Tibial artery (tissue), 4 donors: ENCODE measurements around the gene RASL12.

Experiments used
- DNase-seq, 2 donors: peaks; one replicate each; pipeline ENCODE4 v3.0.0-alpha.2; 2019
- H3K27ac ChIP-seq, 2 donors: fragments of 200-600 bp; sonication (generic) in 1 of 2; 1 replicate in 1 of 2; 2 replicates in 1 of 2; pipeline ENCODE4 v1.5.1; 2018 to 2019; ENCODE audit warnings: mild to moderate bottlenecking in 1 of 2
- H3K27me3 ChIP-seq, 2 donors: fragments of 200-600 bp; sonication (generic) in 1 of 2; one replicate each; pipeline versions ENCODE4 v1.5.1 to v1.6.0; 2016 to 2019
- H3K36me3 ChIP-seq, 3 donors: fragments of 200-600 bp; sonication (generic) in 2 of 3; one replicate each; pipeline ENCODE4 v1.5.1; 2016 to 2019; ENCODE audit warnings: mild to moderate bottlenecking in 2 of 3
- H3K4me1 ChIP-seq, 4 donors: fragments of 200-600 bp; sonication (generic) in 2 of 4; 1 replicate in 3 of 4; 2 replicates in 1 of 4; pipeline ENCODE4 v1.5.1; 2016 to 2019
- H3K4me3 ChIP-seq, 2 donors: fragments of 200-600 bp; sonication (generic) in 1 of 2; 1 replicate in 1 of 2; 2 replicates in 1 of 2; pipeline ENCODE4 v1.5.1; 2018 to 2019; ENCODE audit warnings: mild to moderate bottlenecking in 2 of 2
- H3K9me3 ChIP-seq, 3 donors: fragments of 200-600 bp; sonication (generic) in 1 of 3; one replicate each; pipeline ENCODE4 v1.5.1; 2016 to 2019
- intact Hi-C: fragments of 100-400 bp; cut with DNase I; formaldehyde crosslinking; loops from one replicate; pipeline ENCODE4 v1.15.0; 2023; ENCODE audit warnings: low total_unique reads
- TF ChIP-seq, protein P1 (sequence below), 2 experiments: fragments of 200-600 bp in 1 of 2; fragments of 450-650 bp in 1 of 2; IDR thresholded peaks; one replicate each; pipeline ENCODE4 v1.5.1; 2017 to 2019; ENCODE audit warnings: antibody characterized with exemption in 2 of 2, mild to moderate bottlenecking in 1 of 2, moderate library complexity in 1 of 2

Gene RASL12

DNA sequence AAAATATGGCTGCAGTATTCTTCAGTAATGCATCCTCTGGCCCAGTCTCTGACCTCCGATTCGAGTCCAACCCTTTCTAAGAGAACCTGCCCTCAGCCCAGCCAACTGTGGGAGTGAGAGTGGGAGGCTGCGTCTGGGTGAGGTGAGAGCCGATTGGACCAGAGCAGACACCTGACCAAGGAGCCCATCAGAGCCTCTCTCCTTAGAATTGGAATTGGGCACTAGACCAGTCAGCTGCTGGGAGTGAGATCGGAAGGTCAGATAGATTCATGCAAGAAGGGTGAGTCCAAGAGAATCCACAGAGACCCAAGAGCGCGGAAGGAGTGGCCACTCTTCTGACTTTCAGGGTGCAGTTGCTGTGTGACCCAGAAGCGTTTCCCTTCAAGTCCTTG is 10.2 kb downstream of the RASL12 start:
- TF ChIP-seq, protein P1, sequence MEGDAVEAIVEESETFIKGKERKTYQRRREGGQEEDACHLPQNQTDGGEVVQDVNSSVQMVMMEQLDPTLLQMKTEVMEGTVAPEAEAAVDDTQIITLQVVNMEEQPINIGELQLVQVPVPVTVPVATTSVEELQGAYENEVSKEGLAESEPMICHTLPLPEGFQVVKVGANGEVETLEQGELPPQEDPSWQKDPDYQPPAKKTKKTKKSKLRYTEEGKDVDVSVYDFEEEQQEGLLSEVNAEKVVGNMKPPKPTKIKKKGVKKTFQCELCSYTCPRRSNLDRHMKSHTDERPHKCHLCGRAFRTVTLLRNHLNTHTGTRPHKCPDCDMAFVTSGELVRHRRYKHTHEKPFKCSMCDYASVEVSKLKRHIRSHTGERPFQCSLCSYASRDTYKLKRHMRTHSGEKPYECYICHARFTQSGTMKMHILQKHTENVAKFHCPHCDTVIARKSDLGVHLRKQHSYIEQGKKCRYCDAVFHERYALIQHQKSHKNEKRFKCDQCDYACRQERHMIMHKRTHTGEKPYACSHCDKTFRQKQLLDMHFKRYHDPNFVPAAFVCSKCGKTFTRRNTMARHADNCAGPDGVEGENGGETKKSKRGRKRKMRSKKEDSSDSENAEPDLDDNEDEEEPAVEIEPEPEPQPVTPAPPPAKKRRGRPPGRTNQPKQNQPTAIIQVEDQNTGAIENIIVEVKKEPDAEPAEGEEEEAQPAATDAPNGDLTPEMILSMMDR (IDR thresholded peaks at IDR 0.05) = no peak
- Histone ChIP-seq H3K9me3 (no peaks in the 10 kb centered on the region), H3K4me3 (no peak overlapping the region), H3K27me3 (no peaks in the 10 kb centered on the region), H3K27ac (peak overlapping the region; percentile 95 to 99), H3K4me1 (peaks cover 0 to 93% (median 74%) of the 10 kb centered on the region in 4 donors), H3K36me3 (peaks cover 54 to 60% (median 60%) of the 10 kb centered on the region in 3 donors)
- intact Hi-C loops = no loop called here
- peak in 1 of 2 donors; percentile 67 for DNase-seq

DNA sequence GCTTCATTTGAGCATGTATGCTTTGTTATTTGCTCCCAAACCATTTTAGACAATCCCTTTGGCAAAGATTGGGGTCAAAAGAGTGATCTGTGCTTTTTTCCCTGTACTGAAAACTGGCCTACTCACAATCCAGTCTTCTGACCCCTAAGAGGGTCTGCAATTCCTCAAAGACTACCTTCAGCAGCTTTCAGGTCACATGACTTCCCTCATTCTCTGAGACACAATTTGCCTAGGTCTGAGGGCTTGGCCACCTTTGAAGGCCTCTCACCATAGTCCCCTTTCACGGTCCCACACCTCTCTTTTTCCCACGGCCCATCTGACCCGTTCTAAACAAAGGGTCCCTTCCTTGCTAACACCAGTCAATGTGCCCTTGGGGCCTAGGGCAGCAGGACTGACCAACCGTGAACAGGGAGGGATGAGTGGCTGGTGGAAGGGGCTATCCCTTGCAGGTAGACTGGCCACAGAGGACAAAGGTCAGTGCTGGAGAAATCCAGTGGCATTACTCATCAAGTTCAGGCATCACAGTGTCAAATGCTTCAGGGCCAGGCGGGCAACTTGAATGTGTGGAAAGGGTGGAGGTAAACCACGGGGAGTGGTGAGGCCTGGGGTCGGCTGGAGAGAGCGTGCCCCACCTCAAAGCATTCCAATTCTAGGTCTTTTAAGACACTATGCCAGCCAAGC is 10.8 kb downstream of the RASL12 start:
- peak in 1 of 2 donors; percentile 62 for DNase-seq
- H3K27me3 ChIP-seq = no peaks in the 10 kb centered on the region
- intact Hi-C loops = no loop called here
- peaks cover 52 to 63% (median 63%) of the 10 kb centered on the region in 3 donors for H3K36me3 ChIP-seq
- peaks cover 0 to 89% (median 69%) of the 10 kb centered on the region in 4 donors for H3K4me1 ChIP-seq
- H3K4me3 ChIP-seq = no peak overlapping the region
- H3K27ac ChIP-seq = peak overlapping the region; percentile 95 to 99
- TF ChIP-seq, protein P1 (IDR thresholded peaks at IDR 0.05) = no peak
- H3K9me3 ChIP-seq = no peaks in the 10 kb centered on the region

DNA sequence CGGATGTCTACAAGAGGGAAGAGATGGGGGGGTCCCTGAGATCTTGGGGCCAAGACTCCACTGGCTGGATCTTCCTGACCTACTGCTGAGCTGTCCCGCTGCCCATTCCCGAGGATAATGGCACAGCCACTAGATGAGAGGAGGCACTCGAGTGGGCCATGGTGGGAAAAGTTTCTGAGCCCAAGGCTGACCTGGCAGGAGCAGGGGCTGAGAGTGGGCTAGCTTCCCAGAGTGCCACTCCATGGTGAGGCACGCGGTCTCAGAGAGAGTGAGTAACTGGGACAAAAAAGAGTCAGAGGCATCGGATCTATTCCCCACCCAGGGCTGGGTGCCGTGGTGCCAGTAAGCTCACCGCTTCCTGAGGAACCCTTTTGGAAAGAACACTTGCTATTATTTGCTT is 11.7 kb downstream of the RASL12 start:
- Histone ChIP-seq H3K27me3 (no peaks in the 10 kb centered on the region), H3K4me1 (peaks cover 0 to 89% (median 62%) of the 10 kb centered on the region in 4 donors), H3K9me3 (no peaks in the 10 kb centered on the region), H3K36me3 (peaks cover 59 to 72% (median 71%) of the 10 kb centered on the region in 3 donors), H3K27ac (peak overlapping the region; percentile 95 to 99), H3K4me3 (no peak overlapping the region)
- TF ChIP-seq, protein P1 (IDR thresholded peaks at IDR 0.05) = no peak
- no peak for DNase-seq
- intact Hi-C loops = no loop called here

DNA sequence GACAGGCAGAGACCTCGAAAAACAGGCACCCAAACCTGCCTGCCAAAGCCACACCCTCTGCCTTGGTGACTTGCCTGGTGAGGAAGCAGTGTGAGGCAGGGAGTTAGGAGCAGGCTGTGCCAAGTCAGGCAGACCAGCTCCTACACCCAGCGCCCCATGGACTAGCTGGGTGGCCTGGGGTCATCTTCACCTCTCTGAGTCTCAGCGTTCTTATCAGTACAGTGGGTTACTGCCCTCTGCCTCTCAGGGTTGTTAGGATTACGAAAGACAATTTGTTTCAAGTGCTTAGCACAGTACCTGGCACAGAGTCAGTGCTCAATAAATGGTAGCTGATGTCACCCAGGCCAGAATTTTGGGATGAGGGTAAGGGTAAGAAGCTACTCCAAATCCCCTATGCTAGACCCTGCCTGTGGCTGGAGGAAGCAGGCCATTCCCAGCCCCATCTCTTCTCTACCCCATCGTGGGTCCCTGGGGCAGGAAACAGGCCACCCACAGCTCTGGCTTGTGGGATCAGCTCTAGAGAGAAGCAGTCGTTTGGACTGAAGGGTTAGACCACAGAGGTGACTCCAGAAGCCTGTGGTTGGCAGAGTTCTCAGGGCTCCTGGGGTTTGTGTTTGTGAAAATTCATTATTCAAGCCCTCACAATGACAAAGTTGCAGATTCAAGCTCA is 12.5 kb downstream of the RASL12 start:
- Histone ChIP-seq H3K36me3 (peaks cover 62 to 73% (median 72%) of the 10 kb centered on the region in 3 donors), H3K4me3 (no peak overlapping the region), H3K4me1 (peaks cover 0 to 89% (median 59%) of the 10 kb centered on the region in 4 donors), H3K27ac (peak overlapping the region; percentile 95 to 99), H3K9me3 (no peaks in the 10 kb centered on the region), H3K27me3 (no peaks in the 10 kb centered on the region)
- DNase-seq = peak in 1 of 2 donors; percentile 88
- intact Hi-C loops = no loop called here
- TF ChIP-seq, protein P1 (IDR thresholded peaks at IDR 0.05) = no peak

DNA sequence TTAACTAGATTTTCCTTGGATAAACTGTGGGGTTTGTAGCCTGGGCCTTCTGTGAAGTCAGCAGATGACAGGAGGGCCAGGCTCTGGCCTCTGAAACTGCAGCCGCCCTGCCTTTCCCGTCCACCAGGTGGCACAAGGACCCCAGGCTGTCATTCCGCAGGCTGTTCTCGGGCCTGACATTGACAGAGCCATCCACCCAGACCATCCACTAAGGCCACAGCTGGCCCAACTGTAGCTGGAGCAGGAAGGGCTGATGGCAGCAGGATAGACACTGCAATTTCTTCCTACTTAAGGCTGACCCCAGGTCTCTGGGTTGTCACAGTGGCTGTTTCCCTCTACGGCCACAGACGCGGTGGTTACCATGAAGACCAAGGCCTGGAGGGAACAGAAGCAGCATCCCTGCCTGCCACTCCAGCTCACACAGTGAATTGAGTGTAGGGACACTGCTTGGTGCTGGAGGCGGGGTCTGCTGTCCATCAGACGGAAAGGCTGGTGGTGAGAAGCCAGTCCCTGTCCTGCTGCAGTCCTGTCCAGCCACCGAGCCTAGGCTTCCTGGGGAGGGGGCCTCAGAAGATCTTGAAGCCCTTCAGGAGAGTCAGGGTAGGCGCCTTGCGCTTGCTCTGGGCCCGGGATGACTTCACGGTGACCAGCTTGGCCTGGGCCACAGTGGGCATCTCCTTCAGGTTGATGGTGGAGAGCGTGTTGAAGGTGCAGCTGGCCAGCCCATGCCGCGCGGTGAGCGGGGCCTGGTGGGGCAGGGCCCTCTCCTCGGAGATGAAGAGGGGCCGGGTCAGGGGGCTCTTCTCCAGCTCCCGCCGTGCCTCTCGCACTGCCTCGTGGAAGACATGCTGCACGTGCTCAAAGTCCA is 13.2 kb downstream of the RASL12 start:
- no peaks in the 10 kb centered on the region for H3K27me3 ChIP-seq
- TF ChIP-seq, protein P1 (IDR thresholded peaks at IDR 0.05) = peak; percentile 85 to 95
- H3K4me1 ChIP-seq = peaks cover 0 to 89% (median 60%) of the 10 kb centered on the region in 4 donors
- no peak overlapping the region for H3K4me3 ChIP-seq
- intact Hi-C loops = no loop called here
- H3K9me3 ChIP-seq = no peaks in the 10 kb centered on the region
- DNase-seq = peak; percentile 77 to 85
- peaks cover 62 to 73% (median 72%) of the 10 kb centered on the region in 3 donors for H3K36me3 ChIP-seq
- peak overlapping the region; percentile 95 to 99 for H3K27ac ChIP-seq
